ENCODE measurements around the gene MYZAP. TPM values are rescaled to one million over a fixed set of nuclear protein-coding genes. Genes with fewer than 3 reads are reported as not detected.

MYZAP gene
- total RNA-seq, 1 experiment from 2014 or later = 5.9 TPM

DNA sequence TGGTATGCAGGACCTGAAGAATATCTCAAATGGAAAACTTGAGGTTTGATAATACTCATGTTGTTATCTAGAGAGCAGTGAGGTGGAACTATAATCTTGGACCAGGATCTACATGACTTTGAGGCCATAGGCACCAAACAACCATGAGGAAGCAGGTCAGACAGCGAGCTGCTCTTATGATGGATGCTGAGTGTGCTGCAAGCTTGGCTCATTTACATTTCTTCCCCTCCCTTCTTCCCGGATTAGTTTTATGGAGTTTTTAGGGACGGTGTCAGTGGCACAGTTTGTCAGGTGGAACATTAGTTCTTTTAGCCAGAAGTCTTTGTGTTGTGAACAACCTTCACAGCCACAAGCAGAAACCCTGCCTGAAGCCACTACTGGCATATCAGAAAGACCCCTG is 8.0 kb upstream of the MYZAP start:
- no peak overlapping the region for H2AFZ ChIP-seq
- BruUV-seq (replicated peaks) = no TSS peak

DNA sequence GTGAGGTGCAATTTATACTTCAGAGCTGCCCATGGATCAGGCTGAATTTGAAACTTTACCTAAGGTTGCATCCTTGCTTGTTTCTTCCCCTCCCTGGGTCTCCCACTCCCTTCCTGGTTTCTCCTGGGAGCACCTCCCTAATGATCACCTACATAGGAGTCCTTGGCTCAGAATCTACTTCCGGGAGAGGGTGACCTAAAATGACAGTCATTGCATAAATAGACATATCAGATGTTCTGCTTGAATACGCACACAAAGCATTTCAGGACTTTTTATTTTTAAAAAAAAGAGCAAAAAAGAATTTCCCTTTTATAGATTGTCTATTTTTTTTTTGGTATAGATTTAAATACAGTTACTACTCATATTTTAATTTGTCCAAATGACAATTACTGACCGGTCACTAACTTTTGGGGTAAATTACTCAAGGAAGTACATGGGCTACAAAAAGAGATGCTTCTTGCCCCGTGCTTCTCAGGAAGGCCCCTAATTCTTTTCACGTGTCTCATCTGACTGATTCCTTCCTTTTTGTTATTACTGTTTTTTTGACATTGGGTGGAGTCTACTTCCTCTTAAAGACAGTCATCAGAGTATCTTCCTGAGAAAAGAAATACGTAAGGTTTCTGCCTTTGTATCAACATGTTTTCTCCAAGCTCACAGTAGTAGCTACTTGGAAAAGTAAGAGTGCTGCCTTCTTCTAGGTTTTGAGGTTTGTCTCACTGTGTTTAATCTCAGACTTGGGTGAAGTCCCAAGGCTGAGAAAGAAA is 4.9 kb upstream of the MYZAP start:
- POLR2A ChIA-PET (ENCODE audit: unreplicated experiment) = interaction anchor here (0.6 kb wide), 1 partner anchor 310 kb away, joined by 3 read pairs; no protein-coding TSS in a partner anchor
- peaks cover 34% of the 10 kb centered on the region for H3K4me1 ChIP-seq (replicated peaks; ENCODE audit: insufficient read depth)
- CTCF ChIA-PET = no interaction called here
- no peaks in the 10 kb centered on the region for H3K36me3 ChIP-seq (ENCODE audit: low read depth)
- H3K9me3 ChIP-seq (ENCODE audit: insufficient read depth, low read depth) = no peaks in the 10 kb centered on the region
- H3F3A ChIP-seq (ENCODE audit: insufficient read depth, low read depth) = peaks cover 7% of the 10 kb centered on the region
- TF ChIP-seq EZH2 (IDR thresholded peaks at IDR 0.05; ENCODE audit: low read depth) = no peak
- TF ChIP-seq, protein P1, sequence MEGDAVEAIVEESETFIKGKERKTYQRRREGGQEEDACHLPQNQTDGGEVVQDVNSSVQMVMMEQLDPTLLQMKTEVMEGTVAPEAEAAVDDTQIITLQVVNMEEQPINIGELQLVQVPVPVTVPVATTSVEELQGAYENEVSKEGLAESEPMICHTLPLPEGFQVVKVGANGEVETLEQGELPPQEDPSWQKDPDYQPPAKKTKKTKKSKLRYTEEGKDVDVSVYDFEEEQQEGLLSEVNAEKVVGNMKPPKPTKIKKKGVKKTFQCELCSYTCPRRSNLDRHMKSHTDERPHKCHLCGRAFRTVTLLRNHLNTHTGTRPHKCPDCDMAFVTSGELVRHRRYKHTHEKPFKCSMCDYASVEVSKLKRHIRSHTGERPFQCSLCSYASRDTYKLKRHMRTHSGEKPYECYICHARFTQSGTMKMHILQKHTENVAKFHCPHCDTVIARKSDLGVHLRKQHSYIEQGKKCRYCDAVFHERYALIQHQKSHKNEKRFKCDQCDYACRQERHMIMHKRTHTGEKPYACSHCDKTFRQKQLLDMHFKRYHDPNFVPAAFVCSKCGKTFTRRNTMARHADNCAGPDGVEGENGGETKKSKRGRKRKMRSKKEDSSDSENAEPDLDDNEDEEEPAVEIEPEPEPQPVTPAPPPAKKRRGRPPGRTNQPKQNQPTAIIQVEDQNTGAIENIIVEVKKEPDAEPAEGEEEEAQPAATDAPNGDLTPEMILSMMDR (conservative IDR thresholded peaks at IDR 0.05) = no peak
- no peaks in the 10 kb centered on the region for H3K9me2 ChIP-seq (ENCODE audit: insufficient read depth)
- no peaks in the 10 kb centered on the region for H4K20me1 ChIP-seq (ENCODE audit: insufficient read depth)
- no peaks in the 10 kb centered on the region for H3K79me2 ChIP-seq (ENCODE audit: low read depth)
- DNase-seq = no peak
- intact Hi-C loops (cut with micrococcal nuclease; ENCODE audit: unreplicated experiment) = no loop called here
- no peaks in the 10 kb centered on the region for H3K27me3 ChIP-seq (ENCODE audit: insufficient read depth, low read depth)
- H3K27ac ChIP-seq = no peak overlapping the region
- H2AFZ ChIP-seq = no peak overlapping the region
- no peak overlapping the region for H3K4me2 ChIP-seq
- H3K4me3 ChIP-seq = no peak overlapping the region
- BruUV-seq (replicated peaks) = no TSS peak

More for the DNA sequence above, 8.0 kb upstream of the MYZAP start:
- TF ChIP-seq EZH2 (IDR thresholded peaks at IDR 0.05; ENCODE audit: low read depth) = no peak
- TF ChIP-seq, protein P1 (conservative IDR thresholded peaks at IDR 0.05) = no peak
- Histone ChIP-seq H3K9me2 (ENCODE audit: insufficient read depth) (no peaks in the 10 kb centered on the region), H3K79me2 (ENCODE audit: low read depth) (no peaks in the 10 kb centered on the region), H3K27ac (no peak overlapping the region), H3F3A (ENCODE audit: insufficient read depth, low read depth) (no peaks in the 10 kb centered on the region), H3K36me3 (ENCODE audit: low read depth) (no peaks in the 10 kb centered on the region), H3K4me1 (replicated peaks; ENCODE audit: insufficient read depth) (peaks cover 6% of the 10 kb centered on the region), H3K4me2 (no peak overlapping the region), H4K20me1 (ENCODE audit: insufficient read depth) (no peaks in the 10 kb centered on the region), H3K9me3 (ENCODE audit: insufficient read depth, low read depth) (no peaks in the 10 kb centered on the region), H3K27me3 (ENCODE audit: insufficient read depth, low read depth) (no peaks in the 10 kb centered on the region), H3K4me3 (no peak overlapping the region)
- ChIA-PET POLR2A (ENCODE audit: unreplicated experiment) (no interaction called here), CTCF (no interaction called here)
- intact Hi-C loops (cut with micrococcal nuclease; ENCODE audit: unreplicated experiment) = no loop called here
- no peak for DNase-seq

DNA sequence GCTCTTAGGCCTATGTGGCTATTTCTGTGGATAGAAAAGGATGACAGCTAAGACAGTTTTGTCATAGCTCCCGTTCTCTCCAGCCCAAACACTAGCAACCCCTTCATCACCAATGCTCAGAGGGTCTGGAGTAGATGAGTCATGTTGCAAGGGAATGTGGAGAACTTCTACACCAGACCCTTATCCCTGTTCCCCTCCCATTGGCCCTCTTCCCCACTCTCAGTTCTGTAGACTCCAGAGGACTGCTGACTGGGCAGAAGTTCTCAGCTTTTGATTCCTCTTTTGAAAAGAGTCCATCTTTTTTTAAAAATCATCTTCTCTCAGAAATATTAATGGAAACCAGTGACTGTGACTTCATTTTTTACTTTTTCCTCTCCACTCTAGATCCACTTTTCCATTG is 2.4 kb upstream of the MYZAP start:
- Histone ChIP-seq H4K20me1 (ENCODE audit: insufficient read depth) (no peaks in the 10 kb centered on the region), H3K27me3 (ENCODE audit: insufficient read depth, low read depth) (no peaks in the 10 kb centered on the region), H3K4me3 (no peak overlapping the region), H3K4me1 (replicated peaks; ENCODE audit: insufficient read depth) (peaks cover 47% of the 10 kb centered on the region), H3K9me3 (ENCODE audit: insufficient read depth, low read depth) (no peaks in the 10 kb centered on the region), H2AFZ (no peak overlapping the region), H3K36me3 (ENCODE audit: low read depth) (no peaks in the 10 kb centered on the region; the same call in 1 of the 2 replicates), H3K27ac (no peak overlapping the region), H3K9me2 (ENCODE audit: insufficient read depth) (no peaks in the 10 kb centered on the region), H3K79me2 (ENCODE audit: low read depth) (peaks cover 24% of the 10 kb centered on the region), H3F3A (ENCODE audit: insufficient read depth, low read depth) (peaks cover 7% of the 10 kb centered on the region), H3K4me2 (no peak overlapping the region)
- intact Hi-C loops (cut with micrococcal nuclease; ENCODE audit: unreplicated experiment) = no loop called here
- POLR2A ChIA-PET (ENCODE audit: unreplicated experiment) = interaction anchor here (0.5 kb wide), 1 partner anchor 118 kb away, joined by 5 read pairs; no protein-coding TSS in a partner anchor
- DNase-seq = no peak
- BruUV-seq (replicated peaks) = no TSS peak
- no peak for TF ChIP-seq EZH2 (IDR thresholded peaks at IDR 0.05; ENCODE audit: low read depth)
- TF ChIP-seq, protein P1 (conservative IDR thresholded peaks at IDR 0.05) = no peak
- CTCF ChIA-PET = no interaction called here

Measured in PC-9 (cell line).